CD4-positive, CD25-positive, alpha-beta regulatory T cell (primary cell): ENCODE data around the gene MACROD2. TPM values are rescaled to one million over a fixed set of nuclear protein-coding genes. Genes with fewer than 3 reads are reported as not detected.

ENCODE experiments used
- ATAC-seq, 2 donors: fragments of 150-1000 bp; cut with Tn5 transposase; one replicate each; pipeline ENCODE4 v1.10.0; 2021; ENCODE audit warnings: low read depth in 2 of 2, moderate number of reproducible peaks in 2 of 2, moderate library complexity in 1 of 2
- DNase-seq, 3 donors: peaks; one replicate each; pipeline versions ENCODE4 v3.0.0 to v3.0.0-alpha.2; 2012 to 2022; ENCODE audit warnings: mixed read lengths in 1 of 3
- H3K27ac ChIP-seq: one replicate; pipeline ENCODE4 v1.7.0; 2013; ENCODE audit warnings: mild to moderate bottlenecking, low read length; ENCODE audit not compliant: insufficient read depth, poor library complexity, severe bottlenecking
- H3K27me3 ChIP-seq: one replicate; pipeline ENCODE4 v1.7.0; 2013; ENCODE audit warnings: low read length; ENCODE audit not compliant: control insufficient read depth, insufficient read depth
- H3K36me3 ChIP-seq: one replicate; pipeline ENCODE4 v1.7.0; 2013; ENCODE audit warnings: mild to moderate bottlenecking, low read length, moderate library complexity; ENCODE audit not compliant: control insufficient read depth, insufficient read depth
- H3K4me1 ChIP-seq: 2 replicates; pipeline ENCODE4 v1.7.0; 2013; ENCODE audit warnings: mild to moderate bottlenecking, low read length; ENCODE audit not compliant: insufficient read depth, control insufficient read depth, poor library complexity, severe bottlenecking
- H3K4me3 ChIP-seq: one replicate; pipeline ENCODE4 v1.7.0; 2013; ENCODE audit warnings: low read depth, mild to moderate bottlenecking, low read length, moderate library complexity
- H3K9me3 ChIP-seq, 2 experiments: 1 replicate in 1 of 2; 2 replicates in 1 of 2; pipeline ENCODE4 v1.7.0; 2013; ENCODE audit warnings: low read length in 2 of 2, mild to moderate bottlenecking in 1 of 2, moderate library complexity in 1 of 2; ENCODE audit not compliant: control insufficient read depth in 2 of 2
- H3K27ac Mint-ChIP-seq, 3 donors: one replicate each; pipeline ENCODE4 v1.8.0; 2020 to 2022; ENCODE audit warnings: mild to moderate bottlenecking in 3 of 3, mixed read lengths in 3 of 3, moderate library complexity in 2 of 3
- H3K27me3 Mint-ChIP-seq: one replicate; pipeline ENCODE4 v1.8.0; 2022; ENCODE audit warnings: mild to moderate bottlenecking, mixed read lengths
- H3K36me3 Mint-ChIP-seq: one replicate; pipeline ENCODE4 v1.8.0; 2020; ENCODE audit warnings: mixed read lengths
- H3K4me1 Mint-ChIP-seq, 4 donors: one replicate each; pipeline ENCODE4 v1.8.0; 2020 to 2022; ENCODE audit warnings: mixed read lengths in 4 of 4, mild to moderate bottlenecking in 1 of 4
- H3K4me3 Mint-ChIP-seq, 4 donors: one replicate each; pipeline ENCODE4 v1.8.0; 2020 to 2022; ENCODE audit warnings: mild to moderate bottlenecking in 4 of 4, mixed read lengths in 4 of 4, moderate library complexity in 3 of 4
- H3K9me3 Mint-ChIP-seq, 7 donors: one replicate each; pipeline ENCODE4 v1.8.0; 2020 to 2022; ENCODE audit warnings: mixed read lengths in 7 of 7, mild to moderate bottlenecking in 3 of 7, moderate library complexity in 2 of 7
- polyA plus RNA-seq, 4 donors: library from polyadenylated mRNA; unstranded; fragments of 300-500 nt; fragmentation: Illumina TruSeq; gene quantifications; one replicate each; pipeline ENCODE4 v1.2.3, GENCODE V29; 2021
- total RNA-seq: library from RNA; stranded (reverse); gene quantifications from one replicate; pipeline ENCODE4 v1.2.3, GENCODE V29; 2022

The MACROD2 gene
- total and polyA plus RNA-seq, 5 donors from 2014 or later = 1.4 TPM; not detected in 4

DNA sequence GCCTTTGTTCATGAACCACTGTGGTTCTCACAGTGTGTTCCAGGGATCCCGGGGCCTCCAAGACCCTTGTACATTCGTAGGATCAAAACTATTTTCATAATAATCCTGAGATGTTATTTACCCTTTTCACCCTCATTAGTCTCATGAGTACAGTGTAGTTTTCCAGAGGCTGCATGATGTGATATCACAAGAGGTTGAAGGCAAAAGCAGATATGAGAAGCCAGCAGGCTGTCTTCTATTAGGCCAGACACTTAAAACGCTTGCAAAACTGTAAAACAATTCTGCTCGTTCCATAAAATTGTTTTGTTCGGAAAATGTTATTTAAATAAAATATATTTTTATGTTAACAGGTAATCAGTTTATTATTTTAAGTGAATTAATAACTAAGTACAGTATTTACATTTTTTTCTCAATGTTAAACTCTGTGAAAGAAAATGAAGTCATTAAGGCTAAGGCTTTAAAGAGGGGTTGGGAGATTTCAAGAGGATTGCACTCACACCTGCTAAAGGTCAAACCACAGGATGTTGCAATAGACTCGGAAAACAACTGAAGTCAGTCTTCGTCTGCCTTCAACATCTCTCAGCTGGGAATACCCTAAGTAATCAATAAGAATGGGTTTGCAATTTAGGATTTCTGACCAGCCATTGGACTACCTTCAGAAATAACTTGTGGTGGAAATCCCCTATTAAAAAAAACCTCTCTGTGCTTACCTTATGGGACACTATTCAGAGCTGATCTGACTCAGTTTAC is 2103.7 kb downstream of the MACROD2 start:
- peaks cover 0 to 9% (median 5%) of the 10 kb centered on the region in 7 donors for H3K9me3 Mint-ChIP-seq
- no peak overlapping the region for H3K27ac Mint-ChIP-seq
- Histone ChIP-seq H3K9me3 (no peaks in the 10 kb centered on the region), H3K4me3 (no peak overlapping the region), H3K27me3 (no peaks in the 10 kb centered on the region), H3K4me1 (no peaks in the 10 kb centered on the region), H3K36me3 (no peaks in the 10 kb centered on the region), H3K27ac (no peak overlapping the region)
- H3K27me3 Mint-ChIP-seq = no peaks in the 10 kb centered on the region
- no peaks in the 10 kb centered on the region for H3K36me3 Mint-ChIP-seq
- no peaks in the 10 kb centered on the region for H3K4me1 Mint-ChIP-seq
- ATAC-seq (no peak), DNase-seq (no peak)
- no peak overlapping the region for H3K4me3 Mint-ChIP-seq

DNA sequence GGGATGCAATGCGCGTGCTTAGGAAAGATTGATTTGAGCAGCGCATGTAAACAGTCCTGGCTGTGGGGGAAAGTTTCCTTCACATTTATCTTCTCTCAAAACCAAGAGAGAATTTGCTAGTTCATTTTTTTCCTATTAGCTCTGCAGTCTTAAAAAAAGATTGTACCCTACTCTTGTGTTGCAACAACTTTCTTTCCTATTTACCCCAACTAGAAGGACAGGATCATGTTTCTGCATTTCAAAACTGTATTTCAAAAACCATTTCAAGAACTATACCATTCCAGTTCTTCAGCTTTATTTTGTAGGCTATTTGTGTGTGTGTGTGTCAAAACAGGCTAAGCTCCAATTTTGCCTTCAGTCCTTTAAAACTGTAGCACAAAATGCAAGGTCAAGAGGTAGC is 2104.8 kb downstream of the MACROD2 start:
- Mint-ChIP-seq H3K4me1 (no peaks in the 10 kb centered on the region), H3K36me3 (no peaks in the 10 kb centered on the region), H3K27ac (no peak overlapping the region), H3K4me3 (no peak overlapping the region), H3K27me3 (no peaks in the 10 kb centered on the region), H3K9me3 (peaks cover 0 to 9% (median 5%) of the 10 kb centered on the region in 7 donors)
- no peak for ATAC-seq
- Histone ChIP-seq H3K36me3 (no peaks in the 10 kb centered on the region), H3K4me1 (no peaks in the 10 kb centered on the region), H3K4me3 (no peak overlapping the region), H3K27ac (no peak overlapping the region), H3K27me3 (no peaks in the 10 kb centered on the region), H3K9me3 (no peaks in the 10 kb centered on the region)
- no peak for DNase-seq

DNA sequence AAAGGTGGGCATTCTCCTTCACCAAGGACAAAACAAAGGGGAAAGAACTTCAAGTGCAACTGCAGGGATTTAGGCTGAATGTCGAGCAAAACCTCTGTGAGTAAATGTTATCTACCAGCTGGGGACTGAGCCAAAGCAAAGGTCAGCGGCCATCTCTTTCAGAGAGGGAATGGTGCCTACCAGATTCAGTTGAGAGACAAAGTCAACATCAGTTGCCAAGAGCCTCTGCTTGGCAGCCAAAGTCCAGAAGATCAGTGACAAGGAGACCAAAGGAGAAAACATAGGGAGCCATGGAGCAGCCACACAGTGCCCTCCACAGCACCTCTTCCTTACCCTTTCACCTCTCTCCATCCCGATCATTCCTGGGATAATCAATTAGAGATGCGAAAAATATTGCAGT is 2105.5 kb downstream of the MACROD2 start:
- ATAC-seq = no peak
- H3K9me3 ChIP-seq = no peaks in the 10 kb centered on the region
- H3K27me3 Mint-ChIP-seq = no peaks in the 10 kb centered on the region
- H3K27me3 ChIP-seq = no peaks in the 10 kb centered on the region
- H3K36me3 ChIP-seq = no peaks in the 10 kb centered on the region
- no peaks in the 10 kb centered on the region for H3K4me1 Mint-ChIP-seq
- no peak for DNase-seq
- no peak overlapping the region for H3K27ac Mint-ChIP-seq
- H3K4me3 Mint-ChIP-seq = no peak overlapping the region
- no peaks in the 10 kb centered on the region for H3K4me1 ChIP-seq
- peaks cover 0 to 7% (median 3%) of the 10 kb centered on the region in 7 donors for H3K9me3 Mint-ChIP-seq
- no peak overlapping the region for H3K27ac ChIP-seq
- H3K36me3 Mint-ChIP-seq = no peaks in the 10 kb centered on the region
- no peak overlapping the region for H3K4me3 ChIP-seq

Other genes starting within 250 kb of the MACROD2 start
- gene ESF1, start 210.6 kb upstream of the MACROD2 start, total RNA-seq = 8.5 TPM
- gene ESF1, start 210.6 kb upstream of the MACROD2 start, polyA plus RNA-seq = 1 to 10 TPM; 4.1 to 5.0 (median 4.6) TPM
- gene NDUFAF5, start 210.5 kb upstream of the MACROD2 start, total RNA-seq = 51.4 TPM
- 10 to 100 TPM in 3 of 4 donors, 1 to 10 TPM in 1; 7.3 to 17.8 (median 11.2) TPM for gene NDUFAF5, start 210.5 kb upstream of the MACROD2 start, polyA plus RNA-seq
- not detected for gene SEL1L2, start 4.9 kb upstream of the MACROD2 start, total RNA-seq
- gene SEL1L2, start 4.9 kb upstream of the MACROD2 start, polyA plus RNA-seq = not detected